Keratinocyte (primary cell): ENCODE data around the gene BPNT1.

Experiments
- EZH2 ChIP-seq: IDR thresholded peaks from one replicate; pipeline ENCODE4 v1.6.1; 2012; ENCODE audit warnings: inconsistent platforms, mild to moderate bottlenecking, low read length, moderate library complexity
- TF ChIP-seq, protein P1 (sequence below), 3 experiments: IDR thresholded peaks in 1 of 3; conservative IDR thresholded peaks in 1 of 3; optimal IDR thresholded peaks in 1 of 3; 2 replicates in 2 of 3; 3 replicates in 1 of 3; pipeline versions ENCODE3 to v1.5.1; 2011; ENCODE audit warnings: low read length in 3 of 3, mild to moderate bottlenecking in 3 of 3, moderate library complexity in 2 of 3, control low read depth in 1 of 3, inconsistent platforms in 1 of 3; ENCODE audit not compliant: insufficient read depth in 2 of 3; ENCODE audit errors: extremely low read depth in 1 of 3

DNA sequence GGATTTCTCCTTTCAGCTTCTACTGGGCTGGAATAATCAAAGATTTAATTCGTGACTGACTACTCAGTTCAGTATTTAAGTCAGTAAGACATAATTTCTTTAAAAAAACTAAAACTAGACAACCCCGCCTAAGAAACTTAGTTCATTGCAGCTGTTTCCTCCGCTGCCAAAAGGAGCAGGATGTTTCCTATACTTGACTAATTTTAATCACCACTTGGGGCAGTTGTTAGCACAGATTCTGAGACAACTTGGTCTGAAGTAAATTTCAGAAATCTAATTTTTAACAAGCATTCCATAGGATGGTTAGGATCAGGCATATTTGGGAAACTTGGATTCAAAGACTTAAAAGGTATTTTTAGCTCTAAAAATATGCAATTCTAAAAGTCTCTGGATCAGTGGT lies 77.3 kb downstream of the BPNT1 start:
- TF ChIP-seq, protein P1, sequence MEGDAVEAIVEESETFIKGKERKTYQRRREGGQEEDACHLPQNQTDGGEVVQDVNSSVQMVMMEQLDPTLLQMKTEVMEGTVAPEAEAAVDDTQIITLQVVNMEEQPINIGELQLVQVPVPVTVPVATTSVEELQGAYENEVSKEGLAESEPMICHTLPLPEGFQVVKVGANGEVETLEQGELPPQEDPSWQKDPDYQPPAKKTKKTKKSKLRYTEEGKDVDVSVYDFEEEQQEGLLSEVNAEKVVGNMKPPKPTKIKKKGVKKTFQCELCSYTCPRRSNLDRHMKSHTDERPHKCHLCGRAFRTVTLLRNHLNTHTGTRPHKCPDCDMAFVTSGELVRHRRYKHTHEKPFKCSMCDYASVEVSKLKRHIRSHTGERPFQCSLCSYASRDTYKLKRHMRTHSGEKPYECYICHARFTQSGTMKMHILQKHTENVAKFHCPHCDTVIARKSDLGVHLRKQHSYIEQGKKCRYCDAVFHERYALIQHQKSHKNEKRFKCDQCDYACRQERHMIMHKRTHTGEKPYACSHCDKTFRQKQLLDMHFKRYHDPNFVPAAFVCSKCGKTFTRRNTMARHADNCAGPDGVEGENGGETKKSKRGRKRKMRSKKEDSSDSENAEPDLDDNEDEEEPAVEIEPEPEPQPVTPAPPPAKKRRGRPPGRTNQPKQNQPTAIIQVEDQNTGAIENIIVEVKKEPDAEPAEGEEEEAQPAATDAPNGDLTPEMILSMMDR (optimal IDR thresholded peaks at IDR 0.05 in 1 of 3, IDR thresholded peaks at IDR 0.05 in 1 of 3, conservative IDR thresholded peaks at IDR 0.05 in 1 of 3; ENCODE audit: extremely low read depth in 1 of 3, insufficient read depth in 2 of 3, low read length in 3 of 3): no peak
- TF ChIP-seq EZH2: no peak
